Large intestine (tissue), 3 donors: ENCODE results near the gene SULT1B1. TPM values are rescaled to one million over a fixed set of nuclear protein-coding genes. Genes with fewer than 3 reads are reported as not detected.
A peak's percentile ranks its signal among the peaks of the same experiment; 100 is the strongest.

Experiments used
- DNase-seq, 2 donors: peaks; one replicate each; pipeline versions ENCODE4 v3.0.0 to v3.0.0-alpha.2; 2013
- H3K27ac ChIP-seq: one replicate; pipeline ENCODE4 v1.5.1; 2013; ENCODE audit warnings: low read length
- H3K27me3 ChIP-seq: 2 replicates; pipeline ENCODE4 v1.6.1; 2013; ENCODE audit warnings: low read length; ENCODE audit not compliant: control insufficient read depth, insufficient read depth
- H3K36me3 ChIP-seq: 2 replicates; pipeline ENCODE4 v1.6.1; 2013; ENCODE audit warnings: low read length; ENCODE audit not compliant: control insufficient read depth, insufficient read depth
- H3K4me1 ChIP-seq: one replicate; pipeline ENCODE4 v1.6.1; 2013; ENCODE audit warnings: low read length; ENCODE audit not compliant: control insufficient read depth, insufficient read depth
- H3K4me3 ChIP-seq: one replicate; pipeline ENCODE4 v1.5.1; 2013; ENCODE audit warnings: low read length
- H3K9me3 ChIP-seq: one replicate; pipeline ENCODE4 v1.6.1; 2013; ENCODE audit warnings: mild to moderate bottlenecking, low read depth, low read length, moderate library complexity; ENCODE audit not compliant: control insufficient read depth
- WGBS: methylation state at CpG from one replicate; pipeline ENCODE4 v1.1.5; 2013; ENCODE audit warnings: low lambda C conversion rate; ENCODE audit not compliant: insufficient coverage; 5-methylcytosine and 5-hydroxymethylcytosine counted together
- polyA plus RNA-seq: library from polyadenylated mRNA; unstranded; fragments of 120-200 nt; gene quantifications from one replicate; pipeline ENCODE4 v1.2.1, GENCODE V29; 2013

The SULT1B1 gene
- polyA plus RNA-seq, 1 donor = 118 TPM

GRCh38 chr4:69710580-69710979 is 49.8 kb downstream of the SULT1B1 start:
- 93% methylated on average over 2 of the region's 2 CpGs for WGBS
- no peaks in the 10 kb centered on the region for H3K27me3 ChIP-seq
- H3K4me1 ChIP-seq = peaks cover 5% of the 10 kb centered on the region
- peaks cover 4% of the 10 kb centered on the region for H3K9me3 ChIP-seq
- DNase-seq = no peak
- no peaks in the 10 kb centered on the region for H3K36me3 ChIP-seq
- H3K4me3 ChIP-seq = no peak overlapping the region
- H3K27ac ChIP-seq = no peak overlapping the region

DNA sequence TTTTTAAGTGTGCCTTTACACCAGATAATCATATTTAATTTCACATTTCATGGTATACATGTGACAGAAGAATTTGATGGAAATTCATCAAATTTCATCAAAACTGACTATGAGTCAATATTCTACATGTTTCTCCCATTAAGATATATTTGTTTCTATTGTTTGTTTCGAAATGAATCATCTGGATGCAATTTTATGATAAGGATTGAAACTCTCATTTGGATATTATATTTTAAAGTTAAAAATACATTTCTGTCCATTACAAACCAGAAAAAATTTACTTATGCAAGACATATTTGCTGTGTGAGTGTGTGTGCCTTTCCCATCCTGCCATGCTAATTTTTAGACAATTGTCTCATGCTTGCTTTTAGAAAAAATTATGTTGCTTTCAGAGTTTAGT is 52.2 kb downstream of the SULT1B1 start:
- H3K4me1 ChIP-seq = no peaks in the 10 kb centered on the region
- no peaks in the 10 kb centered on the region for H3K36me3 ChIP-seq
- no peak overlapping the region for H3K4me3 ChIP-seq
- DNase-seq = no peak
- no peak overlapping the region for H3K27ac ChIP-seq
- peaks cover 4% of the 10 kb centered on the region for H3K9me3 ChIP-seq
- H3K27me3 ChIP-seq = no peaks in the 10 kb centered on the region
- WGBS = 100% methylated on average over 1 of the region's 1 CpG

DNA sequence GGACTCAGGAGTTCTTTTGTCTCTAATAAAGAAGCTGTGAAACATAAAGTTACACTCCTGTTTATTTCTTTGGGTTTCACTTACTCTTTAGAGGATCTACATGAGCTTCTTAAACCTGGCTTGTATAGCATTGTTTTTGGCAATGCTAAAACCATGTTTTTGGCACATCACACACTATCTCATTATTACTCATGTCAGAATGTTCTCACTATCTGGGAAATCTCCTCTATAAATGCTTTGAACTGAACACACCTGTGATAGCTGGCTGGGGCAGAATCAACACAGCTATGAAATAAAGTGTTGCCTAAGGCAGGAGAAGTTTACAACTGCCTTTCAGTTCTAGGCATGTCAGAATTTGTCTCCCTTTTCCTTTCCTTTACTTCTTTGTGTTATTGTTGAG is 52.6 kb downstream of the SULT1B1 start:
- DNase-seq = peak in 1 of 2 donors; percentile 12
- no peaks in the 10 kb centered on the region for H3K4me1 ChIP-seq
- H3K9me3 ChIP-seq = peaks cover 4% of the 10 kb centered on the region
- no peak overlapping the region for H3K27ac ChIP-seq
- H3K27me3 ChIP-seq = no peaks in the 10 kb centered on the region
- H3K36me3 ChIP-seq = no peaks in the 10 kb centered on the region
- H3K4me3 ChIP-seq = no peak overlapping the region

DNA sequence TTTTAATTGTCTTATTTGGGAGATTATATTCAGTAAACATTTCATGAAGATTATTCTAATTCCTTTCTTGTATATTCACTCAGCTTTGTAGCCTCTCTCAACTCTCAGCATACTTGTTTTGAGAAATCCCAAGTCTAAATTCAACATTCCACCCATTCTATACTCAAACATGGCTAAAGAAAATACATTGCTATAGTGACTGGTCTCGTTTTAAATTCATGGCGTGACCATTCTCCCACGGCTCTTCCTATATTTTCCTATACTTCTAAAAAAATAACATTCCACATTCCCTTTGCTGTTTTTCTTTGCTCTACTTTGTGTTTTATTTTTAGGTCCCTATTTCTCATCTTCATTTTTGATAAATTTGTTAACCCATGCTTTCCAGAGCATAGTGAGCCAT is 58.2 kb downstream of the SULT1B1 start:
- Histone ChIP-seq H3K4me1 (no peaks in the 10 kb centered on the region), H3K9me3 (peaks cover 2% of the 10 kb centered on the region), H3K27me3 (no peaks in the 10 kb centered on the region), H3K27ac (no peak overlapping the region), H3K36me3 (no peaks in the 10 kb centered on the region), H3K4me3 (no peak overlapping the region)
- no peak for DNase-seq
- 97% methylated on average over 3 of the region's 3 CpGs for WGBS

- DNase-seq = no peak
- H3K27me3 ChIP-seq = no peaks in the 10 kb centered on the region
- H3K36me3 ChIP-seq = no peaks in the 10 kb centered on the region
- no peaks in the 10 kb centered on the region for H3K4me1 ChIP-seq
- no peak overlapping the region for H3K27ac ChIP-seq
- H3K4me3 ChIP-seq = no peak overlapping the region
- 88% methylated on average over 1 of the region's 4 CpGs for WGBS
- H3K9me3 ChIP-seq = peaks cover 2% of the 10 kb centered on the region
These were observed 58.7 kb downstream of the SULT1B1 start for GRCh38 chr4:69701696-69702095.

DNA sequence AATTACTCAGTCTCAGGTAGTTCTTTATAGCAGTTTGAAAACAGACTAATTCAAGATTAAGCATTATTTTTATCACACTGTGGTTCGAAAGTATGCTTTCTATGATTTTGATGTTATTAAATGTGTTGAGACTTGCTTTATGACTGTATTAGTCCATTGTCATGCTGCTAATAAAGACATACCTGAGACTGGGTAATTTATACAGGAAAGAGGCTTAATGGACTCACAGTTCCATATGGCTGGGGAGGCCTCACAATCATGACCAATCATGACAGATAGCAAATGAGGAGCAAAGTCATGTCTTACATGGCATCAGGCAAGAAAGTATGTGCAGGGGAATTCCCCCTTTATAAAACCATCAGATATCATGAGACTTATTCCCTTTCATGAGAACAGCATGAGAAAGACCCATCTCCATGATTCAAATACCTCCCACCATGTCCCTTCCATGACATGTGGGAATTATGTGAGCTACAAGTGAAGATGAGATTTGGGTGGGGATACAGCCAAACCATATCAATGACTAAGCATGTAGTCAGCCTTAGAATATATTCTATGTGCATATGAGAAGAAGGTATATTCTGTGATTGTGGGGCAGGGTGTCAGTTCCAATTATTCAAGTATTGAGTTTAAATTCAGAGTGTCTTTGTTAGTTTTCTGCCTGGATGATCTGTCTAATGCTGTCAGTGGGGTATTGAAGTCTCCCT is 62.7 kb downstream of the SULT1B1 start:
- Histone ChIP-seq H3K27me3 (no peaks in the 10 kb centered on the region), H3K4me3 (no peak overlapping the region), H3K27ac (no peak overlapping the region), H3K9me3 (peaks cover 2% of the 10 kb centered on the region), H3K36me3 (no peaks in the 10 kb centered on the region), H3K4me1 (no peaks in the 10 kb centered on the region)
- no CpG with 5 or more reads among the region's 1 CpG for WGBS
- no peak for DNase-seq

DNA sequence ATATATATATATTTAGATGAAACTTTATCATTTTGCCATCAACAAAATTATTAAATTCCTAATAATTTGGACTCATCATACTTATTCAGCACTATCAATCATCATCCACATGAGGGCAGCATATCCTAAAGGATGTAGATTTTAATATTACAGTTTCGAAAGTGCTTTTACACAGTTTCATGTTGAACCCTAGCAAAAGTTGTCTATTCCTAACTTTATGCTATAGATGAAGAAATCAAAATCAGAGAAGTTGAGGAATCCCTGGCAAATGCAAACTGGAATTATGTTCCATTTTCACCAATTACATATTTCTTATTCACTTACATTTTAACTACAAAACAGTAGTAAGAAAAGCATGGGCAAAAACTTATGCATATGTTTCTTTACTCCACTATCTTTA is 70.8 kb downstream of the SULT1B1 start:
- Histone ChIP-seq H3K4me3 (no peak overlapping the region), H3K36me3 (no peaks in the 10 kb centered on the region), H3K27ac (no peak overlapping the region), H3K27me3 (no peaks in the 10 kb centered on the region), H3K4me1 (no peaks in the 10 kb centered on the region), H3K9me3 (no peaks in the 10 kb centered on the region)
- peak; percentile 9 to 62 for DNase-seq
- WGBS = no CpG with 5 or more reads among the region's 1 CpG

- H3K4me3 ChIP-seq = no peak overlapping the region
- no peak overlapping the region for H3K27ac ChIP-seq
- DNase-seq = no peak
- no peaks in the 10 kb centered on the region for H3K27me3 ChIP-seq
- no CpG with 5 or more reads among the region's 4 CpGs for WGBS
- no peaks in the 10 kb centered on the region for H3K9me3 ChIP-seq
- H3K4me1 ChIP-seq = no peaks in the 10 kb centered on the region
- H3K36me3 ChIP-seq = no peaks in the 10 kb centered on the region
These were observed 75.6 kb downstream of the SULT1B1 start for GRCh38 chr4:69684804-69685203.

Other genes starting within 250 kb of the SULT1B1 start
- not detected for gene UGT2A2, start 121.0 kb downstream of the SULT1B1 start, polyA plus RNA-seq
- 0.04 TPM for gene UGT2A1, start 107.4 kb downstream of the SULT1B1 start, polyA plus RNA-seq
- gene SULT1E1, start 99.5 kb upstream of the SULT1B1 start, polyA plus RNA-seq = 134 TPM
- gene CSN1S1, start 170.4 kb upstream of the SULT1B1 start, polyA plus RNA-seq = not detected
- gene CSN2, start 205.1 kb upstream of the SULT1B1 start, polyA plus RNA-seq = not detected
- not detected for gene STATH, start 235.3 kb upstream of the SULT1B1 start, polyA plus RNA-seq